ENCODE data around the gene EQTN.

The EQTN gene

DNA sequence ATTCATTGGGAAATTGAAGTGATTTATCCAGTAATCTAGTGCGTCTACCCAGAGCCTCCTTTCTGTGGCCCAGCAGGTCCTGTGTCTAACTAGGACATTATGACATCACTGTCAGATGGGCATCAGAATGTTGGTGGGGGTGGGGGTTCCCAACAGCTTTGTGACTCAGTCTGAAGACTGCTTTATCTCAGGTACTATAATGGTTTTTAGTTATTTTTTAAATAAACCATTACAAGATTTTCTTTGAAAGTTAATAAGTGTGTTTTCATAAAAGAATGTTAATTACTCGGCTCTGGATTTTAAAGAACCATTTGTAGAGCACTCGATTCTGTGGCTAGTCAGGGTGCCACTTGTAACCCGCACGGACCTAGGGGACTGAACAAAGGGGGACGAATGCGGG lies at the start of gene EQTN:
Gene EQTN, minus strand, starts transcription at position 101 of the 400 bp plus-strand sequence. Its CDS starts 95 bp downstream, at position 6.
- DNase-seq (ENCODE audit: low spot score): no peak

DNA sequence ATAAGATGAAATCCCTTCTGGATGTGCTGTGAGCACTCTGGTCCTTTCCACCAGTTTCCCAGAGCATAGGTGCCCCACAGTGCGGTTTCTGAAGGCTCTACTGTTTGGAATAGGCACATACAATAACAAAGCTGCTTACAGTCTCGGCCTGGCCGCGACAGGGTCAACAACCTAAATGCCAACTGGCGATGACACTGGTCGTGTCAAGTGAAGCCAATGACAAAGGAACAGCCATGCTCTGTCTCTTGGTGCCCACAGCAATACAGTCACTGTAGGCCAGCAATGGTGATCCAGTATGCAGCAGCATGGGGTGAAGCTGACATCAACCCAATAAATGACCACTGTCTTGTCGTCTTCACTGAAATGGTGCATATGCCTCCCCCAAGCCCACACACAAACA lies 47.8 kb upstream of the EQTN start:
- no peak for DNase-seq (ENCODE audit: low spot score)

DNA sequence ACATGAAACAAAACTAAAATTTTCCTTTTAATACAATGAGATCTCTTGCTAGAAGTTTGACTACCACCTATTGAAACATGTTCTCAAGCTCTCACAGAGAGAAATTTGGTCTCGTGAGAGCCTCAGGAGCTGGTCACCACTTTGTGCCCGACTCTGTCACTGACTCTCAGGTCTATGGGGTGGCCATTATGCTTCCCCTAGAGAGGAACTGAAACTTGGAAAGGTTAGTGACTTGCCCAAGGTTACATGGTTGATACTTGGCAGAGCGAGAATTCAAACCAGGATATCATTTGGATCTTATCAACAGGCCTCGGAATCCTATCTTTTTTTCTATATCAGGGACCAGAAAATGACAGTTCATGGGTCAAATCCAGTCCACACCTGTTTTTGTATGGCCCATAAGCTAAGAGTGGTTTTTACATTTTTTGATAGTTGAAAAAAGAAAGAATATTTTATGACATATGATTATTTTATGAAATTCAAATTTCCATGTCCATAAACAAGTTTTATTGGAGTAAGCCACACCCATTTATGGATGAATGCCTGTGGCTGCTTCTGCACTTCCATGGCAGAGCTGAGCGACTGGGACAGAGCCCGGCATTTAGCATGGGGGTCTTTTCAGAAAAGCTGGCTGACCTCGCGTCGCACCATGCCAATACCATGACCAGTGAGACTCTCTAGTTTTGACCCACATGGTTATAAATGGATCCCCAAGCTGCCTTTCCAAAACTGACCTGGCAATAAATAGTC lies 44.8 kb upstream of the EQTN start:
- DNase-seq (ENCODE audit: low spot score): no peak

DNA sequence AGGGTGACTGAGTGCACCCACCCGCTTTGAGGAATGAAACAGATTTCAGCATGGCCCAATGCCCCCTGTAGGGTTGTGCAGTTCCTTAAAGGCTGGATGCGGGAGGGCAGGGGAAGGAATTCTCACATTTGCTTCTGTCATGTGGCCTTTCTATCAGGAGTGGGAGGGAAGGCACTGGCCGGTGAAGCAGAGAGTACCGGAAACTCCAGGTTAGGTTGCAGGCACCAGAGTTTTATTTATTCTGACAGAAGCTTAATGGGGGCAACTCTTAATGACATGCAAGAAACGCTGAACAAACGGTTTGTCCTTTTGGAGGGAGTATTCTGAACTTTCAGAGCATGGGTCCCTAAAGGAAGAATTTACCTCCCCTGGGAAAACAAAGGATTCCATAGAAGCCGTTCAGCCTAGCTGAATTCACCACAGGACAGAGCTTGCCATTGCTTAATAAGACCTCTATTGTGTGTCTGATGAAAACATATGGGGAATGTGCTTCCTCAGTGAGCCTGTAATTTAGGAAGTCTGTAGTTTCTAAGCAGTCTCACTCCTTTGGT lies 44.1 kb upstream of the EQTN start:
- DNase-seq (ENCODE audit: low spot score): no peak

DNA sequence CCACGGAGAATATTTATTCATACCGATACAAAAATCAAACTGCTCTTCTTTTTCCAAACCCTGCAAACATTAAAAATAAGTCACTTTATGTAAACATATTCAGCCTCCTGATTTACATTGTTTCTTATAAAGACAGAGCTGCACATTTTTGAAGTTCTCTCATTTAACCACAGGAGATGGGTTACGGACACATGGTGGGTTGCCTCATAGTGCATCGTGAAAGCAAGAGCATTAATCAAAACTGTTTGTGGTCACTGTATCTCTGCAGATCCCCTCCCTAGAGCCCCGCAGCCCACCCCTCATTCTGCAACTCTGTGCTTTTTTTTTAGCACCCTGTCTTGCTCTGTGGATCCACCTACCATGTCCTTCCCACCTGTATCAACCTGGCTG lies 43.3 kb upstream of the EQTN start:
- DNase-seq (ENCODE audit: low spot score): no peak

DNA sequence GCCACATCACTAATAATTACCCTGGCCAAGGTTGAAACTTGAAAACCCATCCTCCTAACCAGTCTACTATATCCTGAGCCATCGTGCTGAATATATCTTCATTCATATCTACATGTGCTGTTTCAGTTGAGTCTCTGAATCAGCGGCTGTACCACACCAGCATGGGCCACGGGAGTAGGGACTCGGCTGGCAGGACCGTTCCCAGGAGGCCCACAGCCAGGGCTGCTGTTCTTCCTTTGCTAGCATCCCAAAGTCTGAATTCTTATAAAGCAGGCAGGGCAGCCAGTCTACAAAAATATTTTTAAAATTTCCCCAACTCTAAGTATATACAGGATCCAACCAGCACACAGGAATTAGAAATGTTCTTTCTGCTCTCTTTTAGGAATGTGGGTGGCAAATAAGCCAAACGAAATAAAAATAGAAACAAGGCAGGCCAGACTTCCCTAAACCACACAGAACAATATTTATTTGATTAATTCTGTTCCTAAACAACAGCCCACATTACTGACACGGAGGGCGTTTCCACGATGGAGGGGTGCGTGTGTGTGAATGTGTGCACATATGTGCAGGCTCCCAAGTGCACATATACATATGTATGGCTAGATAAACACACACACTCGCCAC lies 42.8 kb upstream of the EQTN start:
- DNase-seq (ENCODE audit: low spot score): no peak

DNA sequence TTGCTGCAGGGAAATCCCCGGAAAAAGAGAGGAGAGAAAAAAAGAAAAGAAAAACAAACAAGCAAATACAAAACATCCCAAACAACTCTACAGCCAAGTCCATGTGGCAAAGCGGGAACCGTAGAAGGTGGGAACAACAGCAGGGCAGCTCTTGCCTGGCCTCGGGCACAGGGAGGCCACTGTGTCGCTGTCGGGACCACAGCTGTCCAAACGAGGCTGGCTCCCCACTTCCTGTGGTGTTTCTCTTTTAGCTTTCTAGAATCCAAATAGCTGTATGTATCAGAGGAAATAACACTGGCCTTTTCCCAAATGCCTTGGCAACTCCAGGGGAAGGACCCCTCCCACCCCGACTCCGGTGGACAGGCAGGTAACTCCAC lies 41.6 kb upstream of the EQTN start:
- no peak for DNase-seq (ENCODE audit: low spot score)

DNA sequence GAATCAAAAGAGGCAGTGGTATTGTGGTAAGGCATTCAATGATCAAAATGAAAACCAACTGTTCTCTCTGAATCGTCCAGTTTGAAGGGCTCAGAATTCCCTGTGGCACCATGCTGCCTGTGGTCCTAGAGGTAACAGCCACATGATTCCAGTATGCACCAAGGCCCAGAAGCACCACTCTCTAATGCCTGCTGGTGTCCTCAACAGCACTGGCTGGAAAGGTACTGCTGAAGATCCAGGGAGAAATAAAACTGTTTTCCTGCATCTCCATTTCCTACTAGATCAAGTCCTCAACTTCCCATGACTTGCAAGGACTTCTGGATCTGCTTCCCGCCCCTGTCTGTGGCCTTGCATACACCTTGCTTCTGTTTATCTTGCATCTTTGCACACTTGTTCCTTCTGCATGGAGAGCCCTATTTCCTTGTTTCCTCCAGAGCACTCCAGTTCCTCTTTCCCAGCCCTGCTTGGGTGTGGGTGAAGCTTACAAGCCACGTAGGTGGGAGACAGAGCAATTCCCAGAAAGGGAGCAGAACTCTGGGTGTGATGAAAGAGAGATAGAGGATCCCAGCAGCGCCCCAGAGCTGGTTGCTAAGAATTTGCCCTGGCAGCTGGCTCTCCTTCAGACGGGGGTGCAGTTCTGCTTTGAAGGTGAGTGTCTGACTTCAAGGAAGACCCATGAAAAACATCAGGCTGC lies 41.0 kb upstream of the EQTN start:
- no peak for DNase-seq (ENCODE audit: low spot score)

DNA sequence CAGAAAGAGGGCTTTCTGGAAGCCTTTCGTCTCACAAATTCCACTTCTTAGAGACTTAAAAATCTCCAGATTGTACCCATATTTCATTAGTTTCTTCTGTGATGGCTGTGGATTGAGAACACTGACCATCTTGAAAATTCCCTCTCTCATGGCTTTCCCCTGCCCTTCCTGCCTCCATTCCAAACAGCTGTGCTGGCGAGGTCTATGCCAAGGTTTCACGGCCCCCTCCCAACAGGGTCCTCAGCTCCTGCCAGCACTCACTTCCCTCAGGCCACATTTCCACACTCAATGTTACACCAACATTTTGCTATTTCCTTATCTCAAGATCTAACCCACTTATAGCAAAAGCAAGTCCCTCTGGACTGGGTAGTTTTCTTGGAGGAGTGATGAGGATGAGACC lies 40.3 kb upstream of the EQTN start:
- DNase-seq (ENCODE audit: low spot score): no peak

DNA sequence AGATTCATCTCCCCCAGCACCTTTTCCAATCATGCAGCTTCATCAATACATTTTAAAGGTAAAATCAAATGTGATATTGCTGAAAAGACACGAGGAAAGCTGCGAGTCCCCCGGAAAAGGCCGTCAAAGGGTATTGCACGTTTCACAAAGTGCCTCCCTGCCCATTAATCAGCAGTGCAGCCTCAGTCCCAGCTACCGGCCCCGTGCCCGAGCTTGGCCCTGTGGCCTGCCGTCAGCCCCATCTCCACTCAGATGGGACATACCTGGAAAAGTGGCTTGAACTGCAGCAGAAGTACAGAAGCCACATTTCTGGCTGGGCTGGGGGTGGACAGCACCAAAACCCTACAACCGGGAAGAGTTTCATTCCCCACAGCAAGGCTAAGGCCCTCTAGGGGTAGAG lies 39.9 kb upstream of the EQTN start:
- DNase-seq (ENCODE audit: low spot score): no peak

DNA sequence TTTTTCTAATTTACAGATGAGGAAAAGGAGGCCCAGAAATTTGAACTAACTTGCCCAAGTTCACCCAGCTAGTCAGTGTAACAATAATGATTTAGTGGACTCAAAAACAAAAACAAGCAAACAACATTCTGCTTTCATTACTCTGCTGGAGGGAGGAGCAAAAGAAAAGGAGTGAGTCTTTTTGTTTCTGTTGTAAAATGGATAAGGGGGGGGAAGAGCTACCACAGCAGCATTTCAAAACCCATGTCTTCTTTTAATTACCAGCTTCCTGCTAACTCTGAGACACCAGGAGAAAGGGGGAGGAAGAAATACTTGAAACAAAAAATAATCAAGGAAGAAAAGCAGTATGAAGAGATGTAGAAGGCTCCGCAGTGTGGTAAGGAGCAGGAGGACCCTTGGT lies 39.2 kb upstream of the EQTN start:
- DNase-seq (ENCODE audit: low spot score): no peak

DNA sequence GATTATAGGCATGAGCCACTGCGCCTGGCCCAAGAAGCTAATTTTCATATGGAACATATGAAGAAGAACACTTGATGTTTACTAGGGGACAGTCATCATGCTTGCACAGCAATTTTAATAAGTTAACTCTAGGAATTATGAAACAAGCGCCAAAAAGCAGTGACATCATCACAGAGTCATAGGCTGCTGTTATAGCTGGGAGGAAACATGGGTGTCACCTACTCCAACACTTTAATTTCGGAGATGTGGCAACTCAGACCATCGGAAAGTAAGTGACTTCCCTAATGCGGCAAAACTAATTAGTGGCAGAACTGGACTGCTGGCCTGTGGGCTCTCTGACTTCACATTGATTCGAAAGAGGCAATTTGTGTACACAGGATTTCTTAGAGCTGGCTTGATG lies 38.1 kb upstream of the EQTN start:
- DNase-seq (ENCODE audit: low spot score): no peak

DNA sequence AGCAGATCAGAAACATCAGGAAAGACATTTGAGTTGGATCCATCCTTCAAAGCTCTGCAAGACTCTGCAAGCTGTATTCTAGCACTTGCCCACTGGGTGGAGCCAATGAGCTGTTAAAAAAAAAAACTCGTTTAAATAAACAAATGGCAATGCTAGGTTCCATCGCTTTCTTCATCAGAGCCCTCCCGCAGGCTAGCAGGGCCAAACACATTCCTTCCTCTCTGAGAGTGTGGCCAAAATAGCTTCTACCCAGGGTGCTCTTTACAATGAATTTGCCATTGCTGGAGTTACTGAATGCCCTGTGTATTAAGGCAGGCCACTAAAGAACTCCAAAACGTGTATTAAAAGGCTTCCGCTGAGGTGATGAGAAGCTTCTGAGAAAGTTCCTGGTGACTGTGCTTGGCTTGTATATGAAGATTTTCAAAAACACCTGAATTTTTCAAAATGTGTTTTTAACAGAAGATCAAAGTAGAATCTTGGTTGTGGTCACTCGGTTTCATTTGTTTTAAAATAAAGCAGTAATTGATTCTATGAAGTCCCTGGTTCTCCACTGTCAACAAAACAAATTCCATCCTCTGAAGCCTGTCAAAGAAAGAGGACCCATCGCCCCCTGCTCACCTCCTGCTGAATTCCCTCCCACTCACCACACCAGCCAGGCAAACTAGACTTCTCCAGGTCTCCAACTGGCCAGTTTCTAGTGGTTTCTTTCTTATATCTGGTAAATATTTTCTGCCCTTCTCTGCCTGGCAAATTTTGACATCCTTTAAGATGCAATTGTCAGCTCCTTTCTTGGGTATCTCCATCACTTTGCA lies 36.5 kb upstream of the EQTN start:
- peak; percentile 72 for DNase-seq (ENCODE audit: low spot score)

DNA sequence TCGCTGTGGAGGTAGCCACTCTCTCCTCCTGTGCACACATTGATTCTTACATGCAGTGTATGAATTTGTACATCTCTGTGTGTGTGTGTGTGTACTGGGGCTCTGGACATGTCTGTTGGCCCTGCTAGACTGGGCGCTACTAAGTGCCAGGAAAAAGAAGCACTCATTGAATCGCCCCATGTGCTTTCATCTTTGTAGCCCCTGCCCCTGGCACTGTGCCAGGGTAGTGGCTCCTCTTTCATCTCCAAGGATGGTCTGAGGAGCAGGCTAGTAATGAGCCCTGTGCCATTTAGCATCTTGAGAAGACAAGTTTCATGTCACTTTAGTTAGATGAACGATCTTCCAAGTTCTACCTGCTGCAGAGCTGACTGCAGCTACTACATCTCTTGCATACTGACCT lies 34.4 kb upstream of the EQTN start:
- no peak for DNase-seq (ENCODE audit: low spot score)

DNA sequence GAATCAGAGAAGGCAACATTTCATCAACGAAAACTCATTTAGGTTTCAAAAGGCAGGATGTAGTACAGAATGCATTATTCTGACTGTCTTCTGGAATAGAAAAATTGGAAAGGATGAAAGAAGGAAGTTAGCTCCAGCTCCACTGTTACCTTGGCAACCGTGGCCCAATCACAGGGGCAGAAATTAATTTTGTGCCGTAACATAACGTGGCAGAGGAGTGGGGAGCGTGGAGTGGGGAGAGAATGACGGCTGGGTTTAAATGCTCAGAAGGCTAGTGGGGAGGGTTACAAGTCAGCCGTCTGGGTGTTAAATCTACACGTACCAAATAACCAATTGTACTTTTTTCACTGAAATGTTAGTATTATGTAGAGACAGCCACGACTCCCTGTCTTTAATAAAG lies 32.3 kb upstream of the EQTN start:
- no peak for DNase-seq (ENCODE audit: low spot score)

DNA sequence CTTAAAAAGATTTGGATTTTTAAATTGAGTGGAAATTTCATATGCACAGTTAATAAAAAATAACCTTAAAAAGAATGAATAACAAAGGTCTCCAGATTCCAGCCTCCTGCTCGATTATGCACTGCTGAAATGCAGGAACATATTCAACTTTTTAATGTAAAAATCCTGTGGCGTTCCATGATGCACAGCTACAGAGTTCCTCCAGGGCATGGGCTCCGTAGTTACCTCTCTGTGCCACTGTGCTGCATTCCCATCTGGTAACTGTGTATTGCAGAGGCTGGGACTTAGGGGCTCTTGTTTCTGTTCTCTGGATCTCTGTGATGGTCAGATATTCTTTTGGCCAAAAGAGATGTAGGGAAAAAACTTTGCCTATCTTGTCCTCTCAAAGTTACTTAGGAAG lies 31.5 kb upstream of the EQTN start:
- no peak for DNase-seq (ENCODE audit: low spot score)

DNA sequence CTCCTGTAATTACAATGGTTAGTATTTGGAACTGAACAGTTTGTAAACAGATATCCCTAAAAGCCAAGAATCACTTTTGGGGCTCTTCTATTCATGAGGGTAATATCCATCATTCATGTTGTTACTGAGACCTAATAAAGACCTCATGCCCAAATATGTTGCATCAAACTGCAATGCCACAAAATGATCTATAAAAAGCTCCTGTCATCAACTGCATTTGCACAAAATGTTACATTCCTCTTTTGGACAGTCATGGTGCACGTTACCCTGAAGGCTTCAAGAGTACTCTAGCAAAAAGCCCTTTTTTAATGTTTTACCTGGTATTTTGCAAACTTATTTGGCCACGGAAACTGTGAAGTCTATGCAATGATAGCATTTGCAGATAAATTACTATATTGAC lies 14.2 kb upstream of the EQTN start:
- no peak for DNase-seq (ENCODE audit: low spot score)

DNA sequence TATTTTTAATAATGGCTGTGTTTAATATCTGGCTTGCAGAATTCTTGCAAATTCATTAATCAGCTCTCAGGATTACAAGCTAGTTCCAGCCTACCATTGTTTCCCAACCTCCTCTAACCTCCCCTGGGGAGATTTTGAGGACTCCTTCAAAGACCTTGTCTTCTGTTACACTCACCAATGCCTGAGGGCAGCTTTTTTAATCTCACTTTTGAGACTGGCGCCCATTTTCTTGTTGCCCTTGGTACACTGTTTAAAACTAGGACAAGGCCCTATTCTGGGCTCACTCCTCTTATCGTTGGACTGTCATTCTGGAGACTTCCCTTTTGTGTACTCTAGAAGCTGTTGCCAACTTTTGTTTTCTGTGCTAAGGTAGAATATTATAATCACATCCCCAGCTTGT lies 13.6 kb upstream of the EQTN start:
- DNase-seq (ENCODE audit: low spot score): no peak

DNA sequence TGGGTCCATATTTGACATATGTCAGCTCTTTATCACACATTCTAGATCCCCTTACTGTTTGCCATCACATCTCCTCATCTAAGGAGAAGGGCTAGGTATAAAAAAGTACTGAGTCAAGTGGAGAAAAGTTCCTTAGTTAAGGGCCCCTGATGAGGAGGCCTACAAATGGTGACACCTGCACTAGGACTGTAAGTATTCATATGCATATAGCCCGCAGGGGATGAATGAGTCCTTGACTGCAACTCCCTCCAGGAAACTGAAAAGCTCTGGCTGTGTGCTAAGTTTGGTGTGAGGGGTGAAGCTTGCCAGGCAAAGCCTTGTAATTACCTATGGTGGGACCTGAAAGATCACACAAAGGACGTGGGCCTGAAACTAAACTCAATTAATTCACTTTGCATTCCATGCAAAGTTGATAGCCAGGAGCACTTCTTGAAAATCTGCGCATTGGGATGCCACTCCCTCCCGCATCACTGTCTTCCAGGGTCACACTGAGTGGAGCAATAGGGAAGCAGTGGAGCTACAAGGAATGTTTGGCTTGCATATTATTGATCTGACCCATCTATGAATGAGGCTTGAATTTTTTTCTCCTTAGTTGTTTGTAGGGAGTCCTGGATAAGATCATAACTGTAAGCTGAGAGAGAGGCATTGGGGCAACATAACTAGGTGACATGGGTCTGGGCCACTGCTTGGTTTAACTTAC lies 11.9 kb upstream of the EQTN start:
- no peak for DNase-seq (ENCODE audit: low spot score)

DNA sequence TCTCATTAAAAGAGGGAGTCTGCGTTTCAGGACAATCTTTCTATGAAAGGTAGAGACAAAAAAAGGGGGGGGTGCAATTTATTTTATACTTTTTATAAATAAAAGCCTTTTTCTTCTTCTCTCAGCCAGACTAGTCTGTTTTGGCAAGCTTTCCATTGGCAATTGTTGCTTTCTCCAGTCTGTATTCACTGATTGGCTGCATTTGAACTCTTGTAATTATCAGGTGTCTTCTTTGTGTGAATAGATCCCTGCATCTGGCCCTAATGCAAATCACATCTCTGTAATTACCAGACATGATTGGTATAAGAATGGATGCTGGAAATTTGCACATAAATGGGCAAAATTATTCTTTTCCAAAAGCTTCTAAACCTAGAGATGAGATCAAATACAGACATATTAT lies 7.6 kb upstream of the EQTN start:
- DNase-seq (ENCODE audit: low spot score): no peak

DNA sequence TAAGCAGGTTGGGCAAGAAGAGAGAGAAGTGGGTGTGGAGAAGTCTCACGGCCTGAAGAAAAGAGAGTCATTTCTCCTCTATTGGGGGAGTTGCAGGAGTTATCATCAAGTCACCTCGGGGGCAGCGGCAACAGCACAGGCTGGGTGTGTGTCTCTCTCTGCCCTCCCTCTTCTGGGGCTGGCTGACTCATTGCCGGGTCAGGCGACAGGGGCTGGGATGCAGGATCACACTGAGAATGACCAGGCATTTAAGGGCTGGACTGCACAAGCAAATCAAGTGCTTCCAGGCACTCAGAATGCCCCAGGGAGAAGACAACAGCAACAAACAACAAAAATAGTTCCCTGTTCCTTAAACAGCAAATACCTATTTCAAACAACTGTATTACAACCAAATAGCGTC lies 6.3 kb upstream of the EQTN start:
- DNase-seq (ENCODE audit: low spot score): no peak

DNA sequence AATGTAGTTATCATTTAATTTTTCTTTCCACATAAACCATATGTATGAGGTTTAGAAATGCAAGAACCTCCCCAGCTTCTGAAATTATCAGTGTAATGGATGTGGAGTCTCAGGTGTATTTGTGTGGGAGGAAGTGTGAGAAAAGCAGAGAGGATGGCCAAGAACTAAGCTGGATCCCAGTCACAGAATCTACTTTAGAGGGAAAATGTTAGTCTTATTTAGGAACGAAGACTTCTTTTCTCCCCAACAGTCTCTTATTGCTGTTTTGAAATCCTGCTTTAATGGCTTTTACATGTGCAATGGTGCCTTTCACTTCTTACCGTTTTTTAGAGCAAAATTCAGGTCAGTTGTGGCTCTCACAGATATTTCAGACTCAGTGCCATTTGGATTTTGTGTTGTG lies 3.0 kb downstream of the EQTN start:
- no peak for DNase-seq (ENCODE audit: low spot score)
